A549 (cell line): ENCODE measurements around the gene ATP6AP1. TPM values are rescaled to one million over a fixed set of nuclear protein-coding genes. Genes with fewer than 3 reads are reported as not detected.
A peak's percentile ranks its signal among the peaks of the same experiment; 100 is the strongest.

Source experiments
- ATAC-seq, 2 experiments: fragments of 200-7000 bp in 1 of 2; fragments of >200 bp in 1 of 2; cut with Nextera tagmentation in 1 of 2; cut with Tn5 transposase in 1 of 2; 3 replicates each; pipeline versions ENCODE4 v1.8.0 to v1.9.1; 2018 to 2020; ENCODE audit warnings: mild to moderate bottlenecking in 1 of 2, moderate library complexity in 1 of 2
- CTCF ChIA-PET: fragments of 300-600 bp; sonication (Branson Sonifier 250); formaldehyde crosslinking; extraction: SDS; loops from one replicate; lab custom pipeline; 2021; ENCODE audit warnings: antibody characterized with exemption, inconsistent platforms; lab: Yijun Ruan, JAX
- POLR2A ChIA-PET: fragments of 350-600 bp; formaldehyde crosslinking; extraction: SDS; loops from one replicate; lab custom pipeline; 2021; ENCODE audit warnings: antibody characterized with exemption, inconsistent platforms; lab: Yijun Ruan, JAX
- DNase-seq, 2 experiments: peaks; one replicate each; pipeline versions ENCODE4 v3.0.0 to v3.0.0-alpha.2; 2011 to 2016; ENCODE audit warnings: low read depth in 1 of 2, low spot score in 1 of 2
- FAIRE-seq: peaks from 2 replicates; lab custom pipeline; 2011; peaks lifted over from hg19 to GRCh38; lab: Jason Lieb, UNC
- H3K27ac ChIP-seq, 2 experiments: fragments of >200 bp; sonication (Bioruptor Twin); formaldehyde crosslinking; 3 replicates each; pipeline ENCODE4 v1.5.1; 2016 to 2017
- H3K4me1 ChIP-seq: fragments of >200 bp; sonication (Bioruptor Twin); formaldehyde crosslinking; 3 replicates; pipeline ENCODE4 v1.6.1; 2016
- H3K4me2 ChIP-seq: fragments of >200 bp; sonication (Bioruptor Twin); formaldehyde crosslinking; 3 replicates; pipeline ENCODE4 v1.6.1; 2016
- H3K4me3 ChIP-seq: fragments of >200 bp; sonication (Bioruptor Twin); formaldehyde crosslinking; 3 replicates; pipeline ENCODE4 v1.5.1; 2016
- H3K9me3 ChIP-seq: fragments of >200 bp; sonication (Bioruptor Twin); formaldehyde crosslinking; 3 replicates; pipeline ENCODE4 v1.6.1; 2016
- CEBPB ChIP-seq, 2 experiments: fragments of >200 bp in 1 of 2; sonication (Bioruptor Twin) in 1 of 2; formaldehyde crosslinking in 1 of 2; IDR thresholded peaks; 2 replicates each; pipeline ENCODE4 v1.6.1; 2012 to 2016
- CHD2 ChIP-seq: fragments of 150-350 bp; IDR thresholded peaks from 2 replicates; pipeline ENCODE4 v1.6.1; 2014; ENCODE audit warnings: low read length; ENCODE audit not compliant: partially characterized antibody
- CHD4 ChIP-seq: fragments of 200-600 bp; sonication (generic); IDR thresholded peaks from 2 replicates; pipeline ENCODE4 v1.6.1; 2016; ENCODE audit warnings: antibody characterized with exemption, mild to moderate bottlenecking, borderline replicate concordance
- EP300 ChIP-seq, 2 experiments: fragments of >200 bp; sonication (Bioruptor Twin); formaldehyde crosslinking; IDR thresholded peaks; 2 replicates in 1 of 2; 3 replicates in 1 of 2; pipeline ENCODE4 v1.6.1; 2016 to 2017
- ESRRA ChIP-seq: fragments of 150-350 bp; IDR thresholded peaks from 2 replicates; pipeline ENCODE4 v1.6.1; 2014; ENCODE audit warnings: mild to moderate bottlenecking, low read length, borderline replicate concordance
- FOSL2 ChIP-seq, 2 experiments: fragments of 450-650 bp in 1 of 2; fragments of >200 bp in 1 of 2; sonication (Bioruptor Twin) in 1 of 2; formaldehyde crosslinking; IDR thresholded peaks; 2 replicates each; pipeline versions ENCODE4 v1.5.0 to v1.6.1; 2016 to 2020; ENCODE audit warnings: mild to moderate bottlenecking in 1 of 2, moderate library complexity in 1 of 2
- FOXS1 ChIP-seq: fragments of 250-450 bp; sonication (Bioruptor Pico); IDR thresholded peaks from 2 replicates; pipeline ENCODE4 v1.5.0; 2020; ENCODE audit warnings: mild to moderate bottlenecking, moderate library complexity
- GATA3 ChIP-seq: IDR thresholded peaks from 2 replicates; pipeline ENCODE4 v1.6.1; 2012; ENCODE audit warnings: borderline replicate concordance
- HEYL ChIP-seq: fragments of 250-450 bp; sonication (Bioruptor Pico); IDR thresholded peaks from 2 replicates; pipeline ENCODE4 v1.8.0; 2021; ENCODE audit warnings: mild to moderate bottlenecking, moderate library complexity
- HOXA7 ChIP-seq: fragments of 250-450 bp; sonication (Bioruptor Pico); IDR thresholded peaks from 2 replicates; pipeline ENCODE4 v1.5.0; 2020; ENCODE audit warnings: mild to moderate bottlenecking, moderate library complexity
- HOXB13 ChIP-seq: fragments of 250-450 bp; sonication (Bioruptor Pico); IDR thresholded peaks from 2 replicates; pipeline ENCODE4 v1.5.0; 2020; ENCODE audit warnings: low read depth, mild to moderate bottlenecking, moderate library complexity
- JUN ChIP-seq, 2 experiments: fragments of >200 bp; sonication (Bioruptor Twin); formaldehyde crosslinking; IDR thresholded peaks; 2 replicates in 1 of 2; 3 replicates in 1 of 2; pipeline ENCODE4 v1.6.1; 2016 to 2017
- MAZ ChIP-seq: fragments of 150-350 bp; IDR thresholded peaks from 2 replicates; pipeline ENCODE4 v1.6.1; 2014; ENCODE audit warnings: antibody characterized with exemption, low read depth, low read length, borderline replicate concordance
- MYC ChIP-seq: IDR thresholded peaks from 2 replicates; pipeline ENCODE4 v1.6.1; 2012; ENCODE audit warnings: mild to moderate bottlenecking, inconsistent platforms, low read length, improper control_type of control experiment, borderline replicate concordance
- PHF8 ChIP-seq: fragments of 200-600 bp; sonication (generic); IDR thresholded peaks from 2 replicates; pipeline ENCODE4 v1.6.1; 2016; ENCODE audit warnings: low read depth, mild to moderate bottlenecking, antibody characterized with exemption, moderate library complexity, borderline replicate concordance
- POLR2A ChIP-seq: IDR thresholded peaks from 2 replicates; pipeline ENCODE4 v1.6.1; 2012; ENCODE audit warnings: mild to moderate bottlenecking, low read length
- POLR2AphosphoS2 ChIP-seq: conservative IDR thresholded peaks from 2 replicates; pipeline ENCODE4 v1.6.1; 2012; ENCODE audit warnings: low read length, improper control_type of control experiment, inconsistent platforms
- RAD21 ChIP-seq, 2 experiments: fragments of >200 bp in 1 of 2; sonication (Bioruptor Twin) in 1 of 2; formaldehyde crosslinking in 1 of 2; IDR thresholded peaks in 1 of 2; conservative IDR thresholded peaks in 1 of 2; 2 replicates in 1 of 2; 3 replicates in 1 of 2; pipeline ENCODE4 v1.6.1; 2012 to 2018; ENCODE audit warnings: inconsistent platforms in 1 of 2
- RARB ChIP-seq: fragments of 250-450 bp; sonication (Bioruptor Pico); IDR thresholded peaks from 2 replicates; pipeline ENCODE4 v1.8.0; 2021; ENCODE audit warnings: mild to moderate bottlenecking, moderate library complexity
- RNF2 ChIP-seq: fragments of 200-600 bp; sonication (generic); IDR thresholded peaks from 2 replicates; pipeline ENCODE4 v1.6.1; 2016; ENCODE audit warnings: low read depth, mild to moderate bottlenecking, antibody characterized with exemption, moderate library complexity, borderline replicate concordance
- SREBF2 ChIP-seq: fragments of 450-650 bp; IDR thresholded peaks from 2 replicates; pipeline ENCODE4 v1.6.1; 2014; ENCODE audit warnings: mild to moderate bottlenecking, moderate library complexity
- TFCP2L1 ChIP-seq: fragments of 250-450 bp; sonication (Bioruptor Pico); IDR thresholded peaks from 2 replicates; pipeline ENCODE4 v1.5.0; 2021; ENCODE audit warnings: mild to moderate bottlenecking
- TP53 ChIP-seq: fragments of 250-450 bp; sonication (Bioruptor Pico); IDR thresholded peaks from 2 replicates; pipeline ENCODE4 v1.5.0; 2021; ENCODE audit warnings: mild to moderate bottlenecking, moderate library complexity
- ZC3H11A ChIP-seq: fragments of 450-650 bp; IDR thresholded peaks from 2 replicates; pipeline ENCODE4 v1.6.1; 2014; ENCODE audit warnings: antibody characterized with exemption, mild to moderate bottlenecking
- ZFP36 ChIP-seq: fragments of 450-650 bp; IDR thresholded peaks from 2 replicates; pipeline ENCODE4 v1.6.1; 2014; ENCODE audit warnings: borderline replicate concordance; ENCODE audit not compliant: partially characterized antibody
- ZSCAN20 ChIP-seq: fragments of 250-450 bp; sonication (Bioruptor Pico); IDR thresholded peaks from 2 replicates; pipeline ENCODE4 v1.8.0; 2022; ENCODE audit warnings: mild to moderate bottlenecking, moderate library complexity
- WGBS: methylation state at CpG from one replicate; pipeline ENCODE4 v1.1.6; 2017; ENCODE audit errors: missing lambda C conversion rate; 5-methylcytosine and 5-hydroxymethylcytosine counted together
- polyA minus RNA-seq: library from RNA; depleted of rRNA, polyadenylated mRNA; stranded (reverse); fragments of >200 nt; gene quantifications from 2 replicates; pipeline ENCODE4 v1.2.3, GENCODE V29; 2011; rRNA and poly(A)+ RNA removed
- polyA plus RNA-seq, 4 experiments: library from polyadenylated mRNA; depleted of rRNA in 3 of 4; stranded (reverse); fragments of >200 nt; fragmentation: RNase III in 1 of 4; extraction: RNeasy Plus Mini Kit Qiagen cat#74134 plus additional on column Dnase treatment in 1 of 4; gene quantifications; 2 replicates in 3 of 4; 3 replicates in 1 of 4; pipeline ENCODE4 v1.2.3, GENCODE V29; 2011 to 2017
- TF ChIP-seq, protein P1 (sequence below): fragments of >200 bp; sonication (Bioruptor Twin); formaldehyde crosslinking; IDR thresholded peaks from 3 replicates; pipeline ENCODE4 v1.6.1; 2016
- TF ChIP-seq, protein P2 (sequence below): fragments of >200 bp; sonication (Bioruptor Twin); formaldehyde crosslinking; IDR thresholded peaks from 3 replicates; pipeline ENCODE4 v1.5.1; 2016
- TF ChIP-seq, protein P3 (sequence below): fragments of 200-600 bp; sonication (generic); IDR thresholded peaks from 2 replicates; pipeline ENCODE4 v1.6.1; 2016; ENCODE audit warnings: antibody characterized with exemption, mild to moderate bottlenecking, moderate library complexity
- TF ChIP-seq, protein P4 (sequence below): IDR thresholded peaks from 2 replicates; pipeline ENCODE4 v1.6.1; 2012

Gene ATP6AP1, protein sequence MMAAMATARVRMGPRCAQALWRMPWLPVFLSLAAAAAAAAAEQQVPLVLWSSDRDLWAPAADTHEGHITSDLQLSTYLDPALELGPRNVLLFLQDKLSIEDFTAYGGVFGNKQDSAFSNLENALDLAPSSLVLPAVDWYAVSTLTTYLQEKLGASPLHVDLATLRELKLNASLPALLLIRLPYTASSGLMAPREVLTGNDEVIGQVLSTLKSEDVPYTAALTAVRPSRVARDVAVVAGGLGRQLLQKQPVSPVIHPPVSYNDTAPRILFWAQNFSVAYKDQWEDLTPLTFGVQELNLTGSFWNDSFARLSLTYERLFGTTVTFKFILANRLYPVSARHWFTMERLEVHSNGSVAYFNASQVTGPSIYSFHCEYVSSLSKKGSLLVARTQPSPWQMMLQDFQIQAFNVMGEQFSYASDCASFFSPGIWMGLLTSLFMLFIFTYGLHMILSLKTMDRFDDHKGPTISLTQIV
- polyA plus RNA-seq (2011; rRNA removed) (62.6 and 69.6 TPM in 2 replicates), polyA plus RNA-seq (2017; fragmentation: RNase III; extraction: RNeasy Plus Mini Kit Qiagen cat#74134 plus additional on column Dnase treatment) (71.3 to 81.7 TPM (median 78.9 TPM) in 3 replicates), polyA minus RNA-seq (78.2 and 80.9 TPM in 2 replicates)
- 71.7 and 96.0 TPM in 2 replicates for polyA plus RNA-seq (2012; cell fraction: cytosol; rRNA removed)
- 149 and 187 TPM in 2 replicates for polyA plus RNA-seq (2012; cell fraction: nucleus; rRNA removed)

DNA sequence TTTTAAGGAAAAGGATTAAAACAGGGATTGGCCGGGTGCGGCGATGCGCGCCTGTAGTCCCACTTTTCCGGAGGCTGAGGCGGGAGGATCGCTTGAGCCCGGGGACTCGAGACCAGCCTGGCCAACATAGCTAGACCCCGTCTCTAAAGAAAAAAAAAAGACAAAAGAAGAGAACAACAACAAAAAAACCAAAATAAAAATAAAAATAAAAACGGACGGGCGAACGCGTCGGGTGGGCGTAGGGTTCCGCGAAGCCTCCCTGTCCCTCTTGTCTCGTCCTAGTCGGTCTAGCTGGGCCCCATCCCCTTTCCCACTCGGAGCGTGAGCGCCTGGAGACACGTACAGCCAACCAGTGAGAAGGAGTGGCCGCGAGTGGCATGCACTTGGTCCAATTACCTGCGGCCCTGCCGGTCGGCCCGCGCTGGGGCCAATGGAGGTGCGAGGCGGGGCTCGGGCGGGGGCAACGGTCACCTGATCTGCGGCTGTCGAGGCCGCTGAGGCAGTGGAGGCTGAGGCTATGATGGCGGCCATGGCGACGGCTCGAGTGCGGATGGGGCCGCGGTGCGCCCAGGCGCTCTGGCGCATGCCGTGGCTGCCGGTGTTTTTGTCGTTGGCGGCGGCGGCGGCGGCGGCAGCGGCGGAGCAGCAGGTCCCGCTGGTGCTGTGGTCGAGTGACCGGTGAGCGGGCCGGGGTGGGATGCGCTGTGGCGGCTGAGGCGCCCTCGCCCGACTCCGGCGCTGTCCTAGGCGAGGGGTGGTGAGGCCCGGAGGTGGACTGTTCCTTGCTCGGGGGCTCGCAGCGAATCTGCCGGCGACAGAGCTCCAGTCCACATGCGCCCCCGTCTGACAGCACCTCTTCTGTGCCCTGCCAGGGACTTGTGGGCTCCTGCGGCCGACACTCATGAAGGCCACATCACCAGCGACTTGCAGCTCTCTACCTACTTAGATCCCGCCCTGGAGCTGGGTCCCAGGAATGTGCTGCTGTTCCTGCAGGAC is at the start of gene ATP6AP1:
TSS of gene ATP6AP1 (plus strand) at position 502 of the 996 bp plus-strand sequence. CDS start at position 518, 16 bp downstream.
- FAIRE-seq (peak; percentile 100), DNase-seq (peak; percentile 83 to 97), ATAC-seq (peak; percentile 99)
- ChIA-PET CTCF (interaction anchor here (1.2 kb wide), 1 partner anchor 13 kb away, joined by 3 read pairs; no protein-coding TSS in a partner anchor), POLR2A (interaction anchor here (1.0 to 1.5 kb wide), 2 partner anchors 16 to 30 kb away, joined by 3 to 7 read pairs; partner anchors contain the start of gene RPL10)
- Histone ChIP-seq H3K4me2 (peak within 1 kb of the TSS; percentile 88), H3K4me3 (peak within 1 kb of the TSS; percentile 73), H3K9me3 (no peaks in the 10 kb centered on the region), H3K27ac (peak within 1 kb of the TSS; percentile 80 to 91), H3K4me1 (peaks cover 11% of the 10 kb centered on the region; the same call in 2 of the 3 replicates)
- WGBS, result 9% methylated on average over 34 of the region's 87 CpGs
- TF ChIP-seq JUN (IDR thresholded peaks at IDR 0.05) (peak in 1 of 2 experiments; percentile 73; a peak in 3 of 5 replicates), ZFP36 (no peak), TFCP2L1 (CRISPR knock-in tag) (no peak), FOXS1 (CRISPR knock-in tag) (no peak), CHD4 (no peak), PHF8 (peak; percentile 37), RAD21 (conservative IDR thresholded peaks at IDR 0.05 in 1 of 2, IDR thresholded peaks at IDR 0.05 in 1 of 2) (no peak), TP53 (CRISPR knock-in tag) (no peak), MYC (no peak), ESRRA (no peak), POLR2A (peak; percentile 79), POLR2AphosphoS2 (no peak), CHD2 (no peak), FOSL2 (IDR thresholded peaks at IDR 0.05) (no peak), FOSL2 (CRISPR knock-in tag; IDR thresholded peaks at IDR 0.05) (no peak), RNF2 (no peak), HOXB13 (no peak), ZC3H11A (no peak), ZSCAN20 (CRISPR knock-in tag) (no peak), EP300 (IDR thresholded peaks at IDR 0.05) (no peak), SREBF2 (no peak), CEBPB (IDR thresholded peaks at IDR 0.05) (no peak), HEYL (CRISPR knock-in tag) (no peak), RARB (CRISPR knock-in tag) (no peak), MAZ (no peak), GATA3 (no peak), HOXA7 (CRISPR knock-in tag) (no peak)
- TF ChIP-seq, protein P1, sequence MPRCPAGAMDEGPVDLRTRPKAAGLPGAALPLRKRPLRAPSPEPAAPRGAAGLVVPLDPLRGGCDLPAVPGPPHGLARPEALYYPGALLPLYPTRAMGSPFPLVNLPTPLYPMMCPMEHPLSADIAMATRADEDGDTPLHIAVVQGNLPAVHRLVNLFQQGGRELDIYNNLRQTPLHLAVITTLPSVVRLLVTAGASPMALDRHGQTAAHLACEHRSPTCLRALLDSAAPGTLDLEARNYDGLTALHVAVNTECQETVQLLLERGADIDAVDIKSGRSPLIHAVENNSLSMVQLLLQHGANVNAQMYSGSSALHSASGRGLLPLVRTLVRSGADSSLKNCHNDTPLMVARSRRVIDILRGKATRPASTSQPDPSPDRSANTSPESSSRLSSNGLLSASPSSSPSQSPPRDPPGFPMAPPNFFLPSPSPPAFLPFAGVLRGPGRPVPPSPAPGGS, result no peak
- TF ChIP-seq, protein P2, sequence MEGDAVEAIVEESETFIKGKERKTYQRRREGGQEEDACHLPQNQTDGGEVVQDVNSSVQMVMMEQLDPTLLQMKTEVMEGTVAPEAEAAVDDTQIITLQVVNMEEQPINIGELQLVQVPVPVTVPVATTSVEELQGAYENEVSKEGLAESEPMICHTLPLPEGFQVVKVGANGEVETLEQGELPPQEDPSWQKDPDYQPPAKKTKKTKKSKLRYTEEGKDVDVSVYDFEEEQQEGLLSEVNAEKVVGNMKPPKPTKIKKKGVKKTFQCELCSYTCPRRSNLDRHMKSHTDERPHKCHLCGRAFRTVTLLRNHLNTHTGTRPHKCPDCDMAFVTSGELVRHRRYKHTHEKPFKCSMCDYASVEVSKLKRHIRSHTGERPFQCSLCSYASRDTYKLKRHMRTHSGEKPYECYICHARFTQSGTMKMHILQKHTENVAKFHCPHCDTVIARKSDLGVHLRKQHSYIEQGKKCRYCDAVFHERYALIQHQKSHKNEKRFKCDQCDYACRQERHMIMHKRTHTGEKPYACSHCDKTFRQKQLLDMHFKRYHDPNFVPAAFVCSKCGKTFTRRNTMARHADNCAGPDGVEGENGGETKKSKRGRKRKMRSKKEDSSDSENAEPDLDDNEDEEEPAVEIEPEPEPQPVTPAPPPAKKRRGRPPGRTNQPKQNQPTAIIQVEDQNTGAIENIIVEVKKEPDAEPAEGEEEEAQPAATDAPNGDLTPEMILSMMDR, result no peak
- TF ChIP-seq, protein P3, sequence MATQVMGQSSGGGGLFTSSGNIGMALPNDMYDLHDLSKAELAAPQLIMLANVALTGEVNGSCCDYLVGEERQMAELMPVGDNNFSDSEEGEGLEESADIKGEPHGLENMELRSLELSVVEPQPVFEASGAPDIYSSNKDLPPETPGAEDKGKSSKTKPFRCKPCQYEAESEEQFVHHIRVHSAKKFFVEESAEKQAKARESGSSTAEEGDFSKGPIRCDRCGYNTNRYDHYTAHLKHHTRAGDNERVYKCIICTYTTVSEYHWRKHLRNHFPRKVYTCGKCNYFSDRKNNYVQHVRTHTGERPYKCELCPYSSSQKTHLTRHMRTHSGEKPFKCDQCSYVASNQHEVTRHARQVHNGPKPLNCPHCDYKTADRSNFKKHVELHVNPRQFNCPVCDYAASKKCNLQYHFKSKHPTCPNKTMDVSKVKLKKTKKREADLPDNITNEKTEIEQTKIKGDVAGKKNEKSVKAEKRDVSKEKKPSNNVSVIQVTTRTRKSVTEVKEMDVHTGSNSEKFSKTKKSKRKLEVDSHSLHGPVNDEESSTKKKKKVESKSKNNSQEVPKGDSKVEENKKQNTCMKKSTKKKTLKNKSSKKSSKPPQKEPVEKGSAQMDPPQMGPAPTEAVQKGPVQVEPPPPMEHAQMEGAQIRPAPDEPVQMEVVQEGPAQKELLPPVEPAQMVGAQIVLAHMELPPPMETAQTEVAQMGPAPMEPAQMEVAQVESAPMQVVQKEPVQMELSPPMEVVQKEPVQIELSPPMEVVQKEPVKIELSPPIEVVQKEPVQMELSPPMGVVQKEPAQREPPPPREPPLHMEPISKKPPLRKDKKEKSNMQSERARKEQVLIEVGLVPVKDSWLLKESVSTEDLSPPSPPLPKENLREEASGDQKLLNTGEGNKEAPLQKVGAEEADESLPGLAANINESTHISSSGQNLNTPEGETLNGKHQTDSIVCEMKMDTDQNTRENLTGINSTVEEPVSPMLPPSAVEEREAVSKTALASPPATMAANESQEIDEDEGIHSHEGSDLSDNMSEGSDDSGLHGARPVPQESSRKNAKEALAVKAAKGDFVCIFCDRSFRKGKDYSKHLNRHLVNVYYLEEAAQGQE, result no peak
- TF ChIP-seq, protein P4, sequence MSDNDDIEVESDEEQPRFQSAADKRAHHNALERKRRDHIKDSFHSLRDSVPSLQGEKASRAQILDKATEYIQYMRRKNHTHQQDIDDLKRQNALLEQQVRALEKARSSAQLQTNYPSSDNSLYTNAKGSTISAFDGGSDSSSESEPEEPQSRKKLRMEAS, result peak; percentile 72; the same call in 1 of the 2 replicates
